SW480 (cell line): ENCODE results near the gene TIMM23.
"Not testable (repeated sequence)": the region's sequence is repeated elsewhere in the genome, so short reads cannot be mapped to it uniquely, and the experiment has no call there.

Experiments used
- DNase-seq: peaks from one replicate; pipeline ENCODE4 v3.0.0-alpha.2; 2016; ENCODE audit warnings: low spot score

Gene TIMM23

GRCh38 chr10:45997557-45997956, 25.3 kb downstream of the TIMM23 start:
- no peak for DNase-seq

DNA sequence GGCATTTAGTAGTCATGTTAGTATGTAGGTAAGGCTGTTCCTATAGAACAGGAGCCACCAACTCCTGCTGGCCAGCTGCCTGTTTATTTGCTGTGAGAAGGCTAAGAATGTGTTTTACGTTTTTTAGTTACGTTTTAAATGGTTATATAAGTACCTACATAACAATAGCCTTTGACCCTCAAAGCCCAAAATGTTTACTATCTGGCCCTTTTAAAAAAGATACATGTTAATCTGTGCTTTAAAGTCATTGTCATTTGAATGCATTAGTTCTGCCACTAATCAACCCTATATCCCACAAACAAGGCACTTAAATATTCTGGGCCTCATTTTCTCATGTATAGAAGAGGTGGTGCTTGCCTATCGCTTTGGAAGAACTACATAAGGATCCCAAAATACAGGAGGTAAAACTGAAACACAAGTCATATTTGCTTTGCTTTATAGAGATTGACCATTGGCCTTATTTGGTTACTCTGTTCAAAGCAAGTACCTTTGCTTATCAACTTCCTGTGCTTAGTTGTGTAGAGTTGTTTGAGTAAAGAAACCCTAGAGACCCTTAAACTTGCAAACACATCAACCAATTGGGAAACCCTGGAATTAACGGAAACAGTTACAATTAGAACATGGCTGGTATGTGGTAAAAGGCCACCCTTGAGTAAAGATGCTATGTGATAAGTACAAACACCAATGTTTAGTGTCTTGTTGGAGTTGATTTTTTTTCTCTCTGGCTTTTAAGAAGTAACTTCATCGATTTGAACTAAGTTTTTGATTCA, 25.9 kb downstream of the TIMM23 start:
- no peak for DNase-seq

GRCh38 chr10:45999955-46000354, 27.7 kb downstream of the TIMM23 start:
- not testable (repeated sequence) for DNase-seq

DNA sequence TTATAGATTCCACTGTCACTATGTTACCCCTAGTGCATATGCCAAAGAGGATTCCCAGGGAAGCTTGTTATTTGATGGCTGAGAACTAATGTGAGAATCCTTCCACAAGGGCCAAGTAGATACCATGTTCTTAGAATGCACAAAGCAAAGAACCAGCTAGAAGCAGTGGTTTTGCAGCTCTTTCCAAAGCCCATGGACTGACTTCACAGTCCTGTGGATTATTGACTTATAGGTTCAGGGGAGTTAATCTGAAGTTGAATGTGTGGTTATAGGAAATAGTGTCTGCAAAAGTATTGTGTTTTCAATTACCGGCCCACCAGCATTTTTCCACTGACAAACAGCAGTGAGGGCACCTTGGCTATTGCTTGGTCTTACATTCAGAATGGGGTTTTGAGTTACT, 28.2 kb downstream of the TIMM23 start:
- DNase-seq = no peak

DNA sequence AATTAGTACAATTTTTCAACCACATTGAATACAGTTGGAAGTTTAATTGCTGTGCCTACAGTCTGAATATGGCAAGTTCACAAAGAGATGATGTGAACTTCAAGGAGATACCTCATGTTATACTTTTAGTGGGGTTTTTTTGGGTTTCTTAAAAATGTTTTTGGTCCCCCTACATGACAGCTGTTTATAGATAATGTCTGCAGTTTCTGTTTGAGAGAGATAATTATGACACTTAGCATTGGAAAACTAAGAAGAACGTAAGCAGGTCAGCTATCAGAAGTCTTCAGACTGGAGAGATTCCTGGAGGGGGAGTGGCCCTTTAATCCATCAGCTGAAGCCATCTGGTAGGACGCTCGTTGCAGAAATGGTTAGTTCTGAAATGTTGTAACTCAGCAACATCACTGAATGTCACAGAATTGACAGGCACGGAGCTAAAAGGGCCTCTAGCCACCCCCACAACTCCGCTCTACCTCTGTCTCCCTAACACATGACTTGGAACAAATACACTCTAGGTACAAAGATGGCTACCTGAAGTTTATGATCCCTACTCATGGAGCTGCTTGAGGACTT, 29.0 kb downstream of the TIMM23 start:
- DNase-seq = no peak

DNA sequence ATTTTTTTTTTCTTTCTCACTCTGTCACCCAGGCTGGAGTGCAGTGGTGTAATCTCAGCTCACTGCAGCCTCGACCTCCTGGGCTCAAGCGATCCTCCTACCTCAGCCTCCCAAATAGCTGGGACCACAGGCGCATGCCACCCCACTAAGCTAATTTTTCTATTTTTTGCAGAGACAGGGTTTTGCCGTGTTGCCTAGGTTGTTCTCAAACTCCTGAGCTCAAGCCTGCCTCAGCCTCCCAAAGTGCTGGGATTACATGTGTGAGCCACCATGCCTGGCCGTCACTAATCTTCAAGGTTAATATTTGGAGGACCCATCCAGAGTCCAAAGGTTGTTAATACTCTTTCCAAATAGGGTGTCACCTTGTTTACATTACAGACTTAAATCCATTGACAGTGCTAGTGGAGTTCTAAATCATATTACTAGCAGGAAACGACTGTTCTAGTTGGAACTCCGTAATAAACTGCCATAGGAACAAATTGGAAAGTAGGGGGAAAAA, 29.9 kb downstream of the TIMM23 start:
- not testable (repeated sequence) for DNase-seq

GRCh38 chr10:46002916-46003693, 30.8 kb downstream of the TIMM23 start:
- DNase-seq = no peak

DNA sequence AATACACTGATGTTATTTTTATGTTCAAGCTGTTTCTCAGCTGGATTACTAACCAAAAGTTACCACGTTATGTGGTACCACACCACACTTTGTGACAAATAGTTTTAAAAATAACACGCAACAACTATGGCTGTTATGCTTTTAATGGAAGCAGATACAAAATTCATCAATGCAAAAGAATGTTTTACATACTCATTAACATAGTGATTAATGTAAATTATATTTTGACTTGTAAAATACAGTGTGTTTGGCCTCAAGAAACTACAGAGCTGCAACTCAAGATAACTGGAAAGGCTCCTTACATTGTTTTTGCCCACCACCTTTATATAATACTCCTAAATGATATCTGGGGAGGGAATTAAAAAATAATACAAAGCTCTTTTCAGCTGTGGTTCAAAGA, 32.7 kb downstream of the TIMM23 start:
- DNase-seq = no peak

- DNase-seq = no peak
Observed at GRCh38 chr10:46005383-46005782, 33.1 kb downstream of the TIMM23 start.

- DNase-seq = no peak
Observed at GRCh38 chr10:46006219-46006618, 33.9 kb downstream of the TIMM23 start.

DNA sequence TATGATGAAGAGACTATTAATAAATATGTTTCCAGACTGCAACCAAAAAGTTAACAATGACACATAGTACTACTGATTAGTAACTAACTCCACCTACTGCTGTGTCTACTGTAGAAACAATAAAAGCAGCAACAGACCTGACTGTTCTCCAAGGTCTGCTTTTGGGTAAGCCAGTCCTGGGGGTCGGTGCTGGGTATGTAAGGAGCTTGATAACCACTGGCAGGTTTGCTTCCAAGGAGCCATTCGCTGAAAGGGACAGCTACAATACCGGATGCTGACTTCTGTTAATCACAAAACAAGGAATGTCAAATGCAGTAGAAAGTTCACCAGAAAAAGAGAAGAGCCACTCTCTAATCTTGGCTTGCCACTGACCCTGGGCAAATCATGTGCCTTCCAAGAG, 40.5 kb downstream of the TIMM23 start:
- DNase-seq = no peak

DNA sequence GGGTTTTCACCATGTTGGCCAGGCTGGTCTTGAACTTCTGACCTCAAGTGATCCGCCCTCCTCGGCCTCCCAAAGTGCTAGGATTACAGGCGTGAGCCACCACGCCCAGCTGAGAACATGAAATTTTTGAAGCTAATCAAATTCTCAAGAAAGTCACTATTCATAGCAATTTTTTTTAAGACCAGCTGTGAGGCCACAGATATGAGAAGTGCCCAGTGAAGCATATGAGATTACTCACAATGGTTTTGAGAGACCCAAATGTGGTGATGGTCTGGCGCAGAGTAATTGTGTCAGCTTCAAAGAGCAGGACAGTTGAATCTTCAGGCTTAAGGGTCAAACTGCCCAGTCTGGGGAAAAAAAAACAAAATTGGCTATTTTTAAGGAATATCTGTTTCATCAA, 41.9 kb downstream of the TIMM23 start:
- DNase-seq = no peak

- no peak for DNase-seq
Observed at GRCh38 chr10:46014683-46015405, 42.6 kb downstream of the TIMM23 start.

DNA sequence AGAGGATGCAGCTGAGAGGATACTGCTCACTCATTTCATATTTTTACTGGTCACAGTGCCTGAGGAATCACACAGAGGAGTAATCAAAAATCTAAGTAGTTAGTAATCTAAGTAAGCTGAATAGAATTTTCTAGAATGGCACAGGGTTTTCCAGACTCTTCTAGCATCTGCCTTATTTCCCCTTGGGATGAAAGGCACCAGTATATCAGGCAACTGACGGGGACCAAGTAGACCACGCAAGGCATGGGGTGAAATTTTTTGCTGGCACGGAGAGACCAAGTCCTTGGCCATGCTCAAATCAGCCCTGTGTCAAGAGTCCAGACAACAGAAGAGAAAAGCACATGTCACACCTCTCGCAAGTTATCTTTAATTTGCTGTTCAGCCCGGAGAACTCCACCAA, 43.9 kb downstream of the TIMM23 start:
- DNase-seq = no peak

DNA sequence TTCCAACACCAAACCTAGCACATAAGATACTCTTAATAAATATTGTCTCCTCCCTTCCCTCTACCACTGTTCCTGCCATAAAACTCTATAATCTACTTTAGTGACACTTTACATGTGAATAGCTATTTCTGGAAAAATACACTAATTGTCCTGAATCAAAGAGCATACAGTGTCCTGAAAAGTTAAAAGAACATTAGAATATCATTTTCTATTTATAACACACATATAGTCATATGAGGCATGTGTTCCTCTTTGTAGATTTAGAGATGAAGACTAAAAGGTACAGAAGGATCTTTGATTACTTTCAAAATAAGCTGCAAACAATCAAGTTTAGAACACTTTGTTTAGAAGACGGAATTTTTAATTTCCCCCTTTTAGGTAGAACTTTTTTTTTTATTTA, 44.5 kb downstream of the TIMM23 start:
- DNase-seq = no peak

GRCh38 chr10:46017733-46018132, 45.4 kb downstream of the TIMM23 start:
- no peak for DNase-seq

DNA sequence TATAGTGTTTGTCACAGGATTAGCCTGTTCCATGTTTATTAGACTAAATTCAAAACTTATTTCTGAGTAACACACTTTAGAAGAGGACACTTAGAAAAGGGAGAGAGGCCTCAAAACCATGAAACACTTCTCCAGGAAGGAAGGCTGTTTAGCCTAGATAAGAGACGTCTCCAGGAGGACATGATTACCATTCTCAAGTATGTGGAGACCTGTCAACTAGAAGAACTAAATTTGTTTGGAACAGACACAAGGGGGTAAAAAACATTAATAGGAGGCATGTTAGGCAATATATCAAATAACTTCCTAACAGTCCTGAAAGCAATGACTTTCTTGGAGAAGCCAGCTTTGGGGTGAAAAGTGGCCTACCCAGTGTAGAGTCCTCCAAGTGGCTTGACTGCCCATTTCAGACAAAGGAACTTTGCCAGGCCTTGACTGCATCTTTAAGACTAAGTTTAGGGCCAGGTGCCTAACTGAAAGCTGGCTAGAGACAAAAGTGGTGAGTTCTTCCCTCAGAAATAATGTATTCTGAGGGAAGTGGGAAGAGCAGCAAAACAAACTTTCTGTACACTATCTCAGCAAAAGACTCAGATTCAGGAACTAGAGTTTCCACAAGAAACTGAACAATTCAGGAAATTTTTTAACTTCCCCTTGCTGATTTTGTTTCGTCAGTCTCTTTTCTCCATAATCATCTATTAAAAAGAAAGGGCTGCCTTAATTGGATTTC, 46.3 kb downstream of the TIMM23 start:
- DNase-seq = no peak

- no peak for DNase-seq
Observed at GRCh38 chr10:46019177-46019528, 46.9 kb downstream of the TIMM23 start.

DNA sequence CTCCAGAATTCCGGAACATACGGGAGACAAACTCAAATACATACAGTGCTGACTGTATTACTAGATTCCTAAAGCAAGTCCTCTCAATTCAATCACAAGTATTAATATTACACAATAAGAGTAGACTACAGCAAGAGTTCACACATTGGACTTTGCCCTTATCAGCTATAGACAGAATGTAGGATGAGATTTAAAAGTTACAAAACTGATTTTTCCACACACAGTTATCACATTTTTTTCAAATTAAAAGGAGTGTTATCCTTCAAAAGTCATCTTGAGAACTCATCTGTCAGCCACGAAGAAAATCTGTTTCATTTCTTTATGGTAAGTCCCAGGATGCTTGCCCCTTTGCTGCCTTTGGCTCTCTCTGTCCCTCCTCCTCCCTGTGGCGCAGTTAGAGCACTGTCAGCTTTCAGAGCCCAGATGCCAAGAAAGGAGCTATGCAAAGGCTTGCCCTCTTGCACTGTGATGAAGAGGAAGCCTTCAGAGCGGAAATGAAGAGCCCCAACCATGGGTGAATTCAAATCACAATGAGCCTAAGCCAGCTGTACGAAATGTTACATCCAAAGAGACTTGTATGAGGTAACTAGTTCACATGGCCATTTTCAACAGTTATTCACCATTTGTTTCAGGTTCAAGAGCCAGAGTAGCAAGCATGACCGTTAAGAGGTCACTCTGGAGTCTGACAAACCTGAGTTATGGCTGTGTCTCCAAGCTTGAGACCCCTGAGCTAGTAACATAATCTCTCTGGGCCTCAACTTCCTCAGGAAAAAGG, 47.5 kb downstream of the TIMM23 start:
- DNase-seq = no peak

- no peak for DNase-seq
Observed at GRCh38 chr10:46020344-46020657, 48.0 kb downstream of the TIMM23 start.
